ENCODE data around the gene BCL6B.

Gene BCL6B

DNA sequence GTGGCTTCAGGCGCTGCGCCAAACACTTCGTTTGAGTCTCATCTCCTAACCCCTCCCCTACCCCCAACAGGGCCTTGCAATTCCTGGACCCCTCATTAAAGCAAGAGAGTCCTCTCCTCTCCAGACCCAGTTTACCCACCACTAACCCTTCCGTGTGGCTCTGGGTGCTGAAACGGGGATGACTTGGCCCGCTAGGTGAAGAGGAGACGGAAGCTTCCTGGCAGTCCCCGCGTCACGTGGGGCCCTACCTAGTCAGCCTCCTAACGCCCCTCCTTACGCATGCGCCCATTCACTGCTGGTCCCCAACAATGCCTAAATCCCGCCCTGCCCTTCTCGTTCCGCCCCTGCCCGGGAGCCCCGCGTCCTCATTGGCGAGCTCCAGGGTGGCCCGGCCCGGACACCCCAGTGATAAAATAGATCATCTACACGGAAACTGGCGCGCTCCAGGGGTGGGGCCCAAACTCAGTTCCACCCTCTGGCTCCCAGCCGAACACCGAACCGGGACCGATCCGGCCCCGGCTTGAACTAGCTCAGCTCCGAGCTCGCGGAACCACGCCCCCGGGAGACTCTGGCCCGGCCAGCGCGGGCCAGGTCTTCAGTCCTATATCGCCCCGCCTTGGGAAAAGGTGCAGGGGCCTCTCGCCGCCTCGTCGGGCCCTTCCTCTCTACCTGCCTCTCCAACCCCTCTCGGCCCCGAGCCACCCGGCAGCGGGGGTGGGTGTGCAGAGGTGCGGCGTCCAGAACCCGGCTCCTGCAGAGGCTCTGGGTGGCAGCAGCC is 12.9 kb downstream of the BCL6B start, which contains the start of gene SLC16A13:
Gene SLC16A13 (plus strand): TSS at position 425 of the 778 bp plus-strand sequence. CDS start 368 bp downstream, outside the sequence.
- peak within 1 kb of the TSS; percentile 84 for H3K9ac ChIP-seq (ENCODE audit: low read depth, low read length, poor library complexity, severe bottlenecking)
- no peaks in the 10 kb centered on the region for H3K9me2 ChIP-seq (replicated peaks; ENCODE audit: low read depth, low read length)
- H3K4me1 ChIP-seq (ENCODE audit: insufficient read depth, low read length, poor library complexity, severe bottlenecking): peaks cover 16% of the 10 kb centered on the region
- no peaks in the 10 kb centered on the region for H3K27me3 ChIP-seq (ENCODE audit: insufficient read depth, low read length, poor library complexity, severe bottlenecking)
- no peaks in the 10 kb centered on the region for H3K36me3 ChIP-seq (ENCODE audit: insufficient read depth, low read length)
- H4K20me1 ChIP-seq (ENCODE audit: insufficient read depth, low read length, poor library complexity, severe bottlenecking): no peaks in the 10 kb centered on the region
- peak within 1 kb of the TSS; percentile 83 for H3K4me2 ChIP-seq (ENCODE audit: low read depth, low read length, poor library complexity, severe bottlenecking)
- TF ChIP-seq, protein P1, sequence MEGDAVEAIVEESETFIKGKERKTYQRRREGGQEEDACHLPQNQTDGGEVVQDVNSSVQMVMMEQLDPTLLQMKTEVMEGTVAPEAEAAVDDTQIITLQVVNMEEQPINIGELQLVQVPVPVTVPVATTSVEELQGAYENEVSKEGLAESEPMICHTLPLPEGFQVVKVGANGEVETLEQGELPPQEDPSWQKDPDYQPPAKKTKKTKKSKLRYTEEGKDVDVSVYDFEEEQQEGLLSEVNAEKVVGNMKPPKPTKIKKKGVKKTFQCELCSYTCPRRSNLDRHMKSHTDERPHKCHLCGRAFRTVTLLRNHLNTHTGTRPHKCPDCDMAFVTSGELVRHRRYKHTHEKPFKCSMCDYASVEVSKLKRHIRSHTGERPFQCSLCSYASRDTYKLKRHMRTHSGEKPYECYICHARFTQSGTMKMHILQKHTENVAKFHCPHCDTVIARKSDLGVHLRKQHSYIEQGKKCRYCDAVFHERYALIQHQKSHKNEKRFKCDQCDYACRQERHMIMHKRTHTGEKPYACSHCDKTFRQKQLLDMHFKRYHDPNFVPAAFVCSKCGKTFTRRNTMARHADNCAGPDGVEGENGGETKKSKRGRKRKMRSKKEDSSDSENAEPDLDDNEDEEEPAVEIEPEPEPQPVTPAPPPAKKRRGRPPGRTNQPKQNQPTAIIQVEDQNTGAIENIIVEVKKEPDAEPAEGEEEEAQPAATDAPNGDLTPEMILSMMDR (conservative IDR thresholded peaks at IDR 0.05; ENCODE audit: low read length): no peak
- no peak for TF ChIP-seq EZH2phosphoT487 (IDR thresholded peaks at IDR 0.05; ENCODE audit: borderline replicate concordance)
- peaks cover 10% of the 10 kb centered on the region for H3K79me2 ChIP-seq (ENCODE audit: insufficient read depth, low read length)
- H3K4me3 ChIP-seq (ENCODE audit: low read length, poor library complexity, severe bottlenecking): peak within 1 kb of the TSS; percentile 84
- peak within 1 kb of the TSS; percentile 89 for H2AFZ ChIP-seq (ENCODE audit: low read length)
- no peaks in the 10 kb centered on the region for H3K9me3 ChIP-seq (ENCODE audit: insufficient read depth, low read depth, low read length)
- H3F3A ChIP-seq (ENCODE audit: low read depth): 0 out of 2 replicates have a peak, but pooled peaks cover 7% of the 10 kb centered on the region

DNA sequence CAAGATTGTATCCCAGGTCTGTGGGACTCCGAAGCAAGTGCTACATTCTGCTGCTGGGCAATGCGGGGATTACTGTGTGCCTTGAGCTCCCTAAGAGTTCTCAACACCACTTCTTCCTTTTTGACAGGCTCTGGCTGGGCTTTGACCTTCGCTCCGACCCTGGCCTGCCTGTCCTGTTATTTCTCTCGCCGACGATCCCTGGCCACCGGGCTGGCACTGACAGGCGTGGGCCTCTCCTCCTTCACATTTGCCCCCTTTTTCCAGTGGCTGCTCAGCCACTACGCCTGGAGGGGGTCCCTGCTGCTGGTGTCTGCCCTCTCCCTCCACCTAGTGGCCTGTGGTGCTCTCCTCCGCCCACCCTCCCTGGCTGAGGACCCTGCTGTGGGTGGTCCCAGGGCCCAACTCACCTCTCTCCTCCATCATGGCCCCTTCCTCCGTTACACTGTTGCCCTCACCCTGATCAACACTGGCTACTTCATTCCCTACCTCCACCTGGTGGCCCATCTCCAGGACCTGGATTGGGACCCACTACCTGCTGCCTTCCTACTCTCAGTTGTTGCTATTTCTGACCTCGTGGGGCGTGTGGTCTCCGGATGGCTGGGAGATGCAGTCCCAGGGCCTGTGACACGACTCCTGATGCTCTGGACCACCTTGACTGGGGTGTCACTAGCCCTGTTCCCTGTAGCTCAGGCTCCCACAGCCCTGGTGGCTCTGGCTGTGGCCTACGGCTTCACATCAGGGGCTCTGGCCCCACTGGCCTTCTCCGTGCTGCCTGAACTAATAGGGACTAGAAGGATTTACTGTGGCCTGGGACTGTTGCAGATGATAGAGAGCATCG is 15.4 kb downstream of the BCL6B start:
- Histone ChIP-seq H3K9me3 (ENCODE audit: insufficient read depth, low read depth, low read length) (no peaks in the 10 kb centered on the region), H3K27me3 (ENCODE audit: insufficient read depth, low read length, poor library complexity, severe bottlenecking) (no peaks in the 10 kb centered on the region), H3K36me3 (ENCODE audit: insufficient read depth, low read length) (no peaks in the 10 kb centered on the region), H3F3A (ENCODE audit: low read depth) (0 out of 2 replicates have a peak, but pooled peaks cover 7% of the 10 kb centered on the region), H2AFZ (ENCODE audit: low read length) (no peak overlapping the region), H3K4me2 (ENCODE audit: low read depth, low read length, poor library complexity, severe bottlenecking) (no peak overlapping the region), H4K20me1 (ENCODE audit: insufficient read depth, low read length, poor library complexity, severe bottlenecking) (no peaks in the 10 kb centered on the region), H3K9ac (ENCODE audit: low read depth, low read length, poor library complexity, severe bottlenecking) (no peak overlapping the region), H3K4me1 (ENCODE audit: insufficient read depth, low read length, poor library complexity, severe bottlenecking) (peaks cover 13% of the 10 kb centered on the region), H3K79me2 (ENCODE audit: insufficient read depth, low read length) (peaks cover 10% of the 10 kb centered on the region), H3K9me2 (replicated peaks; ENCODE audit: low read depth, low read length) (no peaks in the 10 kb centered on the region), H3K4me3 (ENCODE audit: low read length, poor library complexity, severe bottlenecking) (no peak overlapping the region)
- TF ChIP-seq EZH2phosphoT487 (IDR thresholded peaks at IDR 0.05; ENCODE audit: borderline replicate concordance): no peak
- TF ChIP-seq, protein P1 (conservative IDR thresholded peaks at IDR 0.05; ENCODE audit: low read length): peak; percentile 33; the same call in 1 of the 2 replicates

DNA sequence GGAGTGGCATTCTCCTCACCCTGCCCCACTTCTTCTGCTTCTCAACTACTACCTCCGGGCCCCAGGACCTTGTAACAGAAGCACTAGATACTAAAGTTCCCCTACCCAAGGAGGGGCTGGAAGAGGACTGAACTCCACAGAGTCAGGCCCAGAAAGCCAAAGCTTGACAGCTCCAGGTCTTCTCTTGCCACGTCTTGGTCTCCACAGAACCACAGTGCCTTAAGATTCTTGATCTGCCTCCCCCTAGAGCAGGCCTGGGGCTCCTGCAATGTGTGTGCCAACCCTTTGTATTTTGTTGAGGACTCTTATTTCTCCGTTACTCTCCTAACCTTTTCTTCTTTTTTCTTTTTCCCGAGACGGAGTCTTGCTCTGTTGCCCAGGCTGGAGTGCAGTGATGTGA is 17.0 kb downstream of the BCL6B start:
- H3K4me3 ChIP-seq (ENCODE audit: low read length, poor library complexity, severe bottlenecking): no peak overlapping the region
- H3K9me2 ChIP-seq (replicated peaks; ENCODE audit: low read depth, low read length): no peaks in the 10 kb centered on the region
- H3K36me3 ChIP-seq (ENCODE audit: insufficient read depth, low read length): no peaks in the 10 kb centered on the region
- no peak overlapping the region for H2AFZ ChIP-seq (ENCODE audit: low read length)
- H3K27me3 ChIP-seq (ENCODE audit: insufficient read depth, low read length, poor library complexity, severe bottlenecking): no peaks in the 10 kb centered on the region
- no peak overlapping the region for H3K4me2 ChIP-seq (ENCODE audit: low read depth, low read length, poor library complexity, severe bottlenecking)
- H3K9me3 ChIP-seq (ENCODE audit: insufficient read depth, low read depth, low read length): no peaks in the 10 kb centered on the region
- TF ChIP-seq, protein P1 (conservative IDR thresholded peaks at IDR 0.05; ENCODE audit: low read length): no peak; the same call in 1 of the 2 replicates
- no peak for TF ChIP-seq EZH2phosphoT487 (IDR thresholded peaks at IDR 0.05; ENCODE audit: borderline replicate concordance)
- H4K20me1 ChIP-seq (ENCODE audit: insufficient read depth, low read length, poor library complexity, severe bottlenecking): no peaks in the 10 kb centered on the region
- peaks cover 12% of the 10 kb centered on the region for H3K4me1 ChIP-seq (ENCODE audit: insufficient read depth, low read length, poor library complexity, severe bottlenecking)
- H3F3A ChIP-seq (ENCODE audit: low read depth): 0 out of 2 replicates have a peak, but pooled peaks cover 6% of the 10 kb centered on the region
- H3K79me2 ChIP-seq (ENCODE audit: insufficient read depth, low read length): peaks cover 10% of the 10 kb centered on the region
- H3K9ac ChIP-seq (ENCODE audit: low read depth, low read length, poor library complexity, severe bottlenecking): no peak overlapping the region
